Activated naive CD4-positive, alpha-beta T cell treated with Interleukin-2 at 50 U/mL for 16 hours (primary cell): Measurements from ENCODE around the gene SOCS7.

Source experiments
- DNase-seq: peaks from one replicate; pipeline ENCODE4 v3.0.0-alpha.2; 2020

SOCS7 gene, protein sequence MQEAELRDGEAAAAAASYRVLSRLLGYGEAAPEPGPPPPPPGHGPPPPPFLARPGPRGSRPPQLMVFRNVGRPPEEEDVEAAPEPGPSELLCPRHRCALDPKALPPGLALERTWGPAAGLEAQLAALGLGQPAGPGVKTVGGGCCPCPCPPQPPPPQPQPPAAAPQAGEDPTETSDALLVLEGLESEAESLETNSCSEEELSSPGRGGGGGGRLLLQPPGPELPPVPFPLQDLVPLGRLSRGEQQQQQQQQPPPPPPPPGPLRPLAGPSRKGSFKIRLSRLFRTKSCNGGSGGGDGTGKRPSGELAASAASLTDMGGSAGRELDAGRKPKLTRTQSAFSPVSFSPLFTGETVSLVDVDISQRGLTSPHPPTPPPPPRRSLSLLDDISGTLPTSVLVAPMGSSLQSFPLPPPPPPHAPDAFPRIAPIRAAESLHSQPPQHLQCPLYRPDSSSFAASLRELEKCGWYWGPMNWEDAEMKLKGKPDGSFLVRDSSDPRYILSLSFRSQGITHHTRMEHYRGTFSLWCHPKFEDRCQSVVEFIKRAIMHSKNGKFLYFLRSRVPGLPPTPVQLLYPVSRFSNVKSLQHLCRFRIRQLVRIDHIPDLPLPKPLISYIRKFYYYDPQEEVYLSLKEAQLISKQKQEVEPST

DNA sequence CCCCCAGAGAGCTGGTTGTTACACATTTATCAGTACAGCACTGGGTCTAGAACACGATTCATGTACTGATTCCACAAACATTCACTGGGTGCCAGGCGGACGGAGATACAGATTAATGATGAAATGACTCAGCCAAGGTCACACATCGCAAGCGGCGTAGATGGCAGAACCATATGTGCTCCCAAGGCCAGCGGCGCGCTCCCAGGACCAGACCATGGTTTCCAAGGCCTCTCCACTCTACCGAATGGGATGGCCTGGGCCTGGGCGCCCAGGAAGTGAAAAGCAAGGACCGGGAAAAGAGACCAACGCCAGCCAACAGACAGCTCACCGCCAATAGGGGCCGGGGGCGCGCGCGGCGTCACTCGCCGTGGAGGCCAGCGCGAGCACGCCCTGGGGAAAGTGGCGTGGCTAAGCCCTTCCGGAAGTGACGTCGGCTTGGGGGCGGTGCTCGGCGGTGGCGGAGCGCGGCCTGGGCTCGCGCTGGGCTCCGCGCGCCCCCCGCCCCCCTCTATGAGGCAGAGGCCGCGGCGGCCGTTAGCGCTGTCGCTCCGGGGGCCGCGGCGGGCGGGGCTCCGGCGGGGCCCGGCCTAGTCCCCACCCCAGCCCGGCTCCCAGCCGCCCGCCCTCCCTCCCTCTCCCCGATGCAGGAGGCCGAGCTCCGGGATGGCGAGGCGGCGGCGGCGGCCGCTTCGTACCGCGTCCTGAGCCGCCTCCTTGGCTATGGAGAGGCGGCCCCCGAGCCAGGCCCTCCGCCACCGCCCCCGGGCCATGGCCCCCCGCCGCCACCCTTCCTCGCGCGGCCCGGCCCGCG lies at the start of gene SOCS7:
TSS of gene SOCS7 (plus strand) at position 433 of the 811 bp plus-strand sequence. CDS start at position 642, 209 bp downstream.
- DNase-seq: peak; percentile 94

DNA sequence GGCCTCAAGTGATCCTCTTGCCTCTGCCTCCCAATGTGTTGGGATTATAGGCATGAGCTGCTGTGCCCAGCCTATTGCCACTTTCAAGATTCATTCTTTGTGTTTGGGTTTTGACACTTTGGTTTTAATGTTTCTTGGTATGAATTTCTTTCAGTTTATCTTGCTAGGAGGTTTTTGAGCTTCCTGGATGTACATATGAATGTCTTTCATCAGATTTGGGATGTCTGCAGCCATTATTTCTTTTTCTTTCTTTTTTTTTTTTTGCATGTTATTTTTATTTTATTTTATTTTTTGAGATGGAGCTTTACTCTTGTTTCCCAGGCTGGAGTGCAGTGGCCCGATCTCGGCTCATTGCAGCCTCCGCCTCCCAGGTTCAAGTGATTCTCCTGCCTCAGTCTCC lies 36.1 kb upstream of the SOCS7 start:
- DNase-seq: no peak

DNA sequence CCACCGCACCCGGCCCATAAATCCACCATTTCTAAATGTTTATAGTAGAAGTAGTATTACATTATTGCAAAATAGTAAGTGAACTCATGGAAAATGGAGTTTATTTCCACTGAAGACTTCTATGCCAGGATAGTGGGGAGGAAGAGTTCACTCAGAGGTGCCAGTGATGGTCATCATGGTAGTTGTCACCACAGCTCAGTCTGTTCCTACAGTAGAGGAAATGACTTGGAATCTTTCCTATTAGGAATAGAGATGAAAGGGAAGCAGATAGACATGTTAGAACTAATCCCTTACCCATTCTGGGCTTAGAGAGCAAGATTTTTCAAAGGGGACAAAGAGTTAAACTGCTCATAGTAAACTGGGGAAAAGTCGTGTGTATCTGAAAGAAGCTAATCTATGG lies 34.6 kb upstream of the SOCS7 start:
- no peak for DNase-seq

DNA sequence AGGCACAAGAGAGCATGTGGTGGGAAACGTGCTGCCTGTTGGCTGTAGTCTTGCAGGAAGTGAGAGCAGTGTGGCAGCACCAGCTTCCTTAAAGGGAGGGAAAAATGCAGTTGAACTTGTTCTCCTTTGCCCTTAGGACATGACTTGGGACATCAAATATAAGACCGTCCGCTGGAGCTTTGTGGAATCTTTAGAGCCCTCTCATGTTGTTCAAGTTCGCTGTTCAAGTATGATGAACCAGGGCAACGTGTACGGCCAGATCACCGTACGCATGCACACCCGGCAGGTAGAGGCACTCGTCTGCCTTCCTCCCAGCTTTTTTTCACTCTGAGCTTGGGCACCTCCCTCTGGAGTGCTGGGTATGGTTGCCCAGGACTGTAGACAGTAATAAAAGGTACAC lies 31.2 kb upstream of the SOCS7 start:
- DNase-seq: no peak

DNA sequence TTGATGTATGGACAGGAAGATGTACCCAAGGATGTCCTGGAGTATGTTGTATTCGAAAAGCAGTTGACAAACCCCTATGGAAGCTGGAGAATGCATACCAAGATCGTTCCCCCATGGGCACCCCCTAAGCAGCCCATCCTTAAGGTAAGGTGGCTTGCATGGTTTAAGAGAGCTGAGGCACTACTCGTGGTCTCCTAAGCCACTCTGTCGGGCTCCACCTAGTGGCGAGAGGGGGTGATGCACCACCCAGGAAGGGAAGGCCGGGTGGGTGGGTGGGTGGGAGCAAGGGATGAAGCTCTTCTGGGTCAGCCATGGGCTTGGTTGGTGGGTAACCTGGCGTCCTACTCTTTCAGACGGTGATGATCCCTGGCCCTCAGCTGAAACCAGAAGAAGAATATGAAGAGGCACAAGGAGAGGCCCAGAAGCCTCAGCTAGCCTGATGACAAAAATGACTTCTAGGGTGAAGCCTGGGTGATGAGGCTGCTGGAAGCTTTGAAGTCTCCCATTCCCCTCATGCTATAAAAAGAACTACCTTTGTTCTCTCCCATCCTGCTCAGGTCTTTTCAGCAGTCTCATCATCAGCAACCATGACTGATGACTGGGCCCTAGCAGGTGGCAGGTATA lies 29.4 kb upstream of the SOCS7 start:
- DNase-seq: peak; percentile 77

DNA sequence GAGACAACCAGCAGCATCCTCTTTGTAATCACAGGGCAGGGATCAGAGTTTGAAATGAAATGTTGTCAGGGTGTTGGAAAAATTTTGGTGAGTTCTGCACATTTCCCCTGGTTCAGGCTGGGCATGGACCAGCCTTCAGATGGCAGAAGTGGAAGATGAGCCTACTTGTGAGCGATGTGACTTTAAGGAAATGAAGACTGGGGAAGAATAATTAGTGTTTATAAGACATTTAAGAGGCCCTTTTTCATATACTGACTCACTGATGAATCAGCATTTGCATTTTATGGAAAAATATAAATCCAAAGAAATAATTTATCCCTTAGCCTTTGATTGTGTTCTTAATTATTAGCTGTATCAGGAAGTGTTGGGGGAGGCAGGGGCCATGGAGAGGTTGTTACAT lies 28.7 kb upstream of the SOCS7 start:
- DNase-seq: no peak

DNA sequence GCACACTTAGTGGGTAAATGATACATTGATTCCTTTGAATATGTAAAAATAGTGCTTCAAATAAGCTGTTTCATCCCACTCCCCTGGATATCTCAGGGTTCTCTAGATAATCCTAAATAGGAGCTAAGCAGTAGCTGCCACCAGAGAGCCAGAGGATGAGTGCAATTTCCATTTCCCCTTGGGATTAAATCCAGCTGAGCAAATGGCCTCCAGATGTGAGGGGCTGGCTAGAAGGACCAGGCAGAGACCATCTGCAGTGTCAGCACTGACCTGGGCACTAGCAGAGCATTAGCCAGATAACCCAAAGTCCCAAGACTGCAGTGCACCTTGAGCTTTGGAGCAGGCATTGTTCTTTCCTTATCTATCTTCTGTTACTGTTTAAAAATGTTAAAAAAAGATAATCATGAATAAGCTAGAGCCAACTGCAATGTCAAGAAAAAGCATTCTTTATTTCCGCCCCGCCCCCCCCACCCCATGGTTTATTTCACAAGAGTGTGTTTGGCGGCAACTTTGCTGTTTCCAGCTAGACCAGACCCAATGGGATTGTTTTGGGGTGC lies 27.4 kb upstream of the SOCS7 start:
- no peak for DNase-seq

DNA sequence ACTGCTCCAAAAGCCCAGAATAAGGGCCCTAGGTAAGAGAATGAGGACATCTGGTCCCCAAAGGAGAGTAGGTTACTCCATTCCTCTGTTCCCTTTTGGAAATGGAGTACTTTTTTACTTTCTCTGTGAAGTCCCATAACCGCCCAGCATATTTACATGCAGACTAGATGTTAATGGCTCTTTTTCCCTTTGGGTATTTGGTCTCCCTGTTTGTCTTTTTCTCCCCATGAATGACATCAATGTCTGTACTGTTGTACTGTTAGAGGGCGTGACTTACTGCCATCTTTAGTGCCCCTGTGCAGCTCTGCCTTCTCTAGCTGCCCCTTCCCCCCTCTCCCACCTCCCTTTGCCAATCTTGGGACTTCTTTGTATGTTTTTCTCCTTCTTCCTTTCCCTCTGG lies 26.9 kb upstream of the SOCS7 start:
- no peak for DNase-seq

DNA sequence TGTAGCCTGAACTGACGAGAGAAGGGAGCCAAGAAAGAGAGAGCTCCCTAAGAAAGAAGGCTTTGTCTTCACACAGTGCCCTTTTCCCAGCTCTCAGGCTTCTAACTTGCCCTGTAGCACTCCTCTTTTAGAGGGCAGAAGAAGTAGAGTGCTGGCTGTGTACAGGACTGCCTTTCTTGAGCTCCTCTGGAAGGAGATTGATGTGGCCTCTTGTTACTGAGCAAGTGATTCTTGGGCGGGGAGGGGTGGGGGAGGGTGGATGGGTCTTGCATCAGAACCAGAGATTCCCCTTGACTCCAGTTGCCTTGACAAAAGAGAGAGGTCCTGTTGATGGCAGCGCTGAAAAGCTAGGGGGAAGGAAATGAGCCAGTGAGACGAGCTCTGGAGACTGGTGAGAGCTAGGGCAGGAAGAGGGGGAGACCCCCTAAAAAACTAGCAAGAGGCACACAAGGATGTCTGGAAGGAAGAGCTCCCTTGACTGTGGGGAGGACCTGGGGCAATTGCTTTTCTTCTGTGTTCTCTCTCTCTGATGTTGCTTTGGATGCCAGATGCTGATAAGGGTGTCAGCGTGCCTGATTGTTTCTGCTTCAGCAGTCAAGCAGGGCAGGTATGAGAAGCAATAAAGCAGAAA lies 26.3 kb upstream of the SOCS7 start:
- no peak for DNase-seq

DNA sequence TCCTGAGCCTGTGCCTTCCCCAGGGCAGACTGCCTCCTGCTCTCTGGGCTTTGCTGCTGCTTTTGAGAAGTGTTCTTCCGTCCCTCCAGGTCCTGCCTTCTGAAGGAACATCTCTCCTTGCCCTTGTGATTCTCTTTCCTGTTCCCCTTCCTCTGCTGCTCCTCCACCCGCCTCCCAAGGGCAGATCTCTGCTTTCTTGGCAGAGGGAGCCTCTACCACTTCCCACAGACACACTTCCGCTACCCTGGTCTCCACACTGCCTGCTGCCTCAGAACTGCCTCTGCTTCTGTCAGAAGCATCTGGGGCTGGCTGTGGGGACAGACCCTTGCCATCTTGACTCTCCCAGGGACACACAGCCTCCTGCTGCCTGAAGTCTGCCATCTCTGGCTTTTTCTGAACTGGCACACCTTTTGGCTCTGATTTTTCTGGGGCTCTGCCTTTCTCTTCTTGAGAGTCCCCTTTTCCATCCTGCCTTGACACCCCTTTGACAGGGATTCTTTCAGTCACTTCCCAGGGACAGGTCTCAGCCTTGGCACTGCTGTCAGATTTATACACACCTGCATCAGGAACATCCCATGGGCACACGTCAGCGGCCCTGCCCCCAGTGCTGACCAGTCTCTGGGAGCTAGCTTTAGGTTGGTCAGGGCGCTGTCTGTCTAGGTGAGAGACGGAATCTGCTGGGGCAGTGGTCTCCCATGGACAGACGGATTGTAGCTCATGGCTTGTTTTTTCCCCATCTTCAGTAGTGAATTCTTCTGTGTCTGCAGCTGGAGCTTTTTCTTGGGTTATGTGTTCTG lies 24.4 kb upstream of the SOCS7 start:
- DNase-seq: no peak

DNA sequence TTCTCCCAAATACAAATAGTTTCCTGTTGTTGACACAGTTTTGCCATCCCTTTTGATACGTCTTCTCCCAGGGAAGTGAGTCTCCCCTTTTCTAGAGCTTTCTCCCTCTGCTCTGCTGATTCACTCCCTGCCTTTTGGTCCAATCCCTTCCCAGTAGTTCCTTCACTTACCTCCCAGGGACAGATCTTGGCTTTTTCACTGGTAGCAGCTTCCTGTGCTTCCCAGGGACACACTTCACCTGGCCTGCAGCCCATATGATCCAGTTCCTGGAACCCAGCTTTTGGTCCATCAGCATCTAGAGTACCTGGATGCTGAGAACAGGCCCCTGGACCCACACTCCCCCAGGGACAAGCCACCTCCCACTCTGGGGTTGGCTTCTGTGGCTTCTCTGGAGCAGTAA lies 23.7 kb upstream of the SOCS7 start:
- no peak for DNase-seq

DNA sequence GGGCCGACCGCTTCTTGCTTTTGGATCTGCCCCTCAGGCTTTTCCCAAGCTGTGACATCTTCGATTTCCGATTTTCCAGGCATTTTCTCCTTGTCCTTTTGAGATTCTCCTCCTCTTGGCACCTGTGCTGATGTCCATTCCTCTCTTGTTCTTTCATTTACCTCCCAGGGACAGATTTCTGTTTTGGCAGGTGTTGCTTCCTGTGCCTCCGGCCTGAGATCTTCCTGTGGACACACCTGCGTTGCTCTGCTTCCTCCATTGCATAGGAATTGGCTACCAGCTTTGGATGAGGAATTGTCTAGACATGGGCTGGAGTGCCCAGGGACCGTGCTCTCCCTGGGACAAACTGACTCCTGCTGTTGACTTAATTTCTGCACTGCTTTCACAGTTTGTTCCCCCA lies 23.0 kb upstream of the SOCS7 start:
- no peak for DNase-seq

DNA sequence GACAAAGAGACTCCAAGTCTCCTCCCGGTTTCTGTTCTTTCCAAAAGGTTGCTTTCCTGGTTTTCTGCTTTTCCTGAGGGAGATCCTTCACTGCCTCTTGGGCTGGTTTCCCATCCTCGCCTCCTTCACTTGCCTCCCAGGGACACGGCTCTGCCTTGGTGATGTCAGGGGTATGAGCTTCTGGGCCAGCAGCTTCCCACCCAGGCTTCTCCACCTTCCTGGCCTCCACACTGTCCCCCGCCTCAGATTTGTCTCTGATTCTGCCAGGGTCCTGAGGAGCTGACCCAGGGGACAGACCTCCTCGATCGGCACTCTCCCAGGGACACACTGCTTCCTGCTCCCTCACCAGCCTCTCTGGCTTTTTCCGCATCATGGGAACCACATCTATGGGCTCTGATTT lies 22.4 kb upstream of the SOCS7 start:
- DNase-seq: no peak

DNA sequence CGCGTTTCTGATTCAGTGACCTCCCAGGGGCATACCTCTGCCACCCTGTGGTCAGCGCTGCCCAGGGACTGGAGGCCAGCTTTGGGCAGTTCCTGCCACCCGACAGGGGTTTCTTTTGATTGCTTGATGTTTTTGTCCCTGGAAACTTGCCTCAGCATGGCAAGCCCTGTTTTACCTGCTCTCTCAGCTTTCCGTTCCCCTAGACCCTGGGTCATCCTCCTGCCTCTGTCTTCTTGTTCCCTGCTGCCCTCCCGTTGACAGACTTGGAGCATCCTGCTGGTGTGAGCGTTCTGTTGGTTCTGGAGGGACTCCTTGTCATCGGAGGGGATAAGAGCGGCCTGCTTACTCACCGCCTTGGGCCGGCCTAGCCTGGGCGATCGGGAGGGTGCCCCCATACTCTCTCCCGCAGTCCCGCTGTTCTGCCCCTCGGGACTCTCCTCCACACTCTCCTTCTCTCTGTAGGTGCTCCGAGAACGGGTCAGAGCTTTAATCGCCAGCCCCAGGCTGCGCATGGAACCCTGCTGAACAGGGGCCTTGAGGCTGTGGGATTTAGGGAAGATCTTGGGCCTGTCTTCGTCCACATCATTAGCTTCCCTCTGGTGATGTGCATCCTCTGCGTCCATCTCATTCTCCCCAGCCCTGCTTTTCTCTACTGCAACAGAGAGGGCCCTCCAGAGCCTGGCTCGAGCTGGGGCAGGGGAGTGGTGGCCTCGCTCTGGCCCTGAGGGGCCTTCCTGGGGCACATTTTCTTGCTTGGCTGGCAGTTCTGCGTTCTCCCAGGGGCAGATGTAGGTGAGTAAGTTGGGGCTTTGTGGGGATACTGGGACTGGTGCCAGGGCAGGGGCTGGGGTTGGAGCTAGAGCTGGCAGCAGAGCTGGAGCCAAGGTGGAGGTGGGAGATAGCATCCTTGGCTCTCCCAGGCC lies 21.6 kb upstream of the SOCS7 start:
- DNase-seq: no peak

DNA sequence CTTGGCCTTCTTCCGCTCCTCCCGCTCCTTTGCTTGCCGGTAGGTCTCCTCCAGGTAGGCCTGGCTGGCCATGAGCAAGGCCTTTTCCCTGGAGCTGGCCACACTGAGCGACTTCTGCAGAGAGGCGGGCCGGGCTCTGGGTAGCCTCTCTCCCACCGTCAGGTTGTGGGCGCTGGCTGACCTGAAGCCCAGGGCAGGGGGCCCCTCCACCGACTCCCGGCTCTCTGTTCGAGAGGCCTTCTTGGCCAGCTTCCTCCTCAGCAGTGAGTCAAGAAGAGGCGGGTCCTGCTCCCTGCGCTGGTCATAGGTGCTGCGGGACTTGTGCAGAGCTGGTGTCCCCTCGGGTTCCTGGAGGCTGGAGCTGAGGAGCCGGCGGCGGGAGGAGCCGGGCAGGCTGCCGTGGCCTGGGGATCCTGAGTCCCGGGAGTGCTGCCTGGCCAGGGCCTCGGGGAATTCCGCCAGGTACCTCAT lies 20.7 kb upstream of the SOCS7 start:
- DNase-seq: no peak

DNA sequence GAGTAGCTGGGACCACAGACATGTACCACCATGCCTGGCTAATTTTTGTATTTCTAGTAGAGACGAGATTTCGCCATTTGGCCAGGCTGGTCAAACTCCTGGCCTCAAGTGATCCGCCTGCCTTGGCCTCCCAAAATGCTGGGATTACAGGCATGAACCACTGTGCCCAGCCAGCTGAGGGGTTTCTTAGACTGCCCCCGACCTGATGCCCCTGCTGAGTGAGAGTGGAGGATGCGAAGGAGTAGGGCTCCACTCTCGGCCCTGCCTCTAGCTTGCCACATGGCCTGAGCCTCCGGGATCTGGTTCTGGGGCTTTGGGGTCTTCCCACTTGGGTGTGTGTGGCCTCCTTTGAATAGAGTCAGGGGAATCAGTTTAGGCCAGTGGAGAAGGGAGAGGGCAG lies 18.9 kb upstream of the SOCS7 start:
- no peak for DNase-seq

DNA sequence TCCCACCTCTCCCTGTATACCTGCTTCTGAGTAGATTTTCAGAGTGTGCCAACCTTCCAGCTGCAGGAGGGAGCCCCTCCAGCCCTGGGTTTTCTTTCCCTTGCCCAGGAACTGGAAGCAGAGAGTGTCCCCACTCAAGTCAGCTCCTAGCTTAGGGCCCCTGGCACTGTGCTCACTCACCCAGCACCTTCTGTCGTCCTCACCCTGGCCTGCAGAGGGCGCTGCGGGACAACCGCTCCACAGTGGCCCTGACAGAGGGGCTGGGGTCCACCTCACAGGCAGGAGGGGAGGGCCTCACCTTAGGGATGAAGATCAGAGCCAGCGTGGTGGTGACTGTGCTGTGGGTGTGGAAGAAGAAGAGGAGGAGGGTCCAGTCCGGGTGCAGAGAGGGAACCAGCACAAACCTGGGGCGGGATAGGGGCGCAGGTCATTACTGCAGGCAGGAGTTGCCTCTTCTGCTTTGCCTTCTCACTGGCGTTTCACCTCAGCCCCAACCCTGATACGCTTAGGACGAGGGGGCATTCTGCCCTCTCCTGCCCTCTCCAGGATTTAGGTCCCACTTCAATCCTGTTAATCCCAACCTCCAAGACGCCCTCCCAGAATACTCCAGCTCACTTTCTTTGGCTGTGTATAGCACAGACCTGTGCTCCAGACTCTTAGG lies 17.9 kb upstream of the SOCS7 start:
- peak; percentile 42 for DNase-seq

DNA sequence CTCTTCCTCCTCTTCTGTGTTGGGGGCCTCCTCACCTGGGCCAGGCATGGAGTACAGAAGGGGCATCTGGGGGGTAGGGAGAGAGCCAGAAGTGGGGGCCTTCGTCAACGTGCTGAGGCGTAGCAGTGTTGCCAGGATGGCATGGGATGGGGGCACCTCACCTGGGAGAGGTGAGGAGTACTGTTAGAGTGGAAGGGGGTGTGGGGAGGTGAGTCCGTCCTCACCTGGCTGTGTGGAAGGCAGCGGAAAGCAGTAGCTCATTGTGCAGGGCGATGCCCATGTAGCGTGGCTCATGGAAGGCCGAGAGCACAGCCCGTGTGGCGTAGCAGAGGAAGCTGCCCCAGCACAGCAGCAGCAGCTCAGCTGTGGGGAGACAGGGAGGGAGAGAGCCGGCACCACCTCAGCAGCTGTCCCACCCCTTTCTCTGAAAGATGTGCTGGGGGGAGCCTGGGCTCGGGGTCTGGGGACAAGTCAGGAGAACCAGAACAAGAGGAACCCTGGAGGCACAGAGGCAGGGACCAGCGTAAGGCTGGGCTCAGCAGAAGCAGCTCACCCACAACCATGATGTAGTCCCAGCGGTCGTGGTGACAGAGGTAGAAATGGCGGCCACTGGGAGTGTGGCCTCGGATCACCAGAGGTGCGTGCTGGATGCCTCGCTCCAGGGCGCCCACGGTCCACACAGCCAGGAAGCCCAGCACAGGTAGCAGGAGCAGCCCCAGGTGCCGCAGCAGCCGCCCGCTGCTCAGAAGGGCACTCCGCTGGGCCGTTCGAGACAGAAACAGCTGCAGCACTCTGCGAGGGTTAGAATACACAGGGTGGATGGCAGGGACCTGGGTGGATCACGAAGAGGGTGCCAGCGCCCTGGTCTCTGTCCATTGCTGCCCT lies 16.9 kb upstream of the SOCS7 start:
- no peak for DNase-seq

DNA sequence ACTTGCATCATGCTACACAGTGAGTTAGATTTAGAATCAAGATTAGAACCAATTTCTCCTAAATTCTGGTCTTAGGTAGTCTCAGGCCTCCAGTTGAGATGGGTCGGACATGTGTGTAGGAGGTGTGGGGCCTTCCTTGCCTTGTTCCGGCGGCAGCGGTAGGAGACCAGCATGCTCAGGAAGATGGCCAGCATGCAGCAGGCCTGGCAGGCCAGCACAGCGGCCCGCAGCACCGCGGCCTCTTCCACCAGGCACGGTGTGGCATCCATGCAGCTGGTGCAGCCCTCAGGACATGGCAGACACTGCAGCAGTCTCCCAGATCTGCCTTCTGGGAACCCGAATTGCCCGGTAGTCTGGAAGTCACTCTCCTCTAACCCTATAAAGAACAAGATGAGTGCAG lies 14.8 kb upstream of the SOCS7 start:
- DNase-seq: no peak
